Purkinje cell (primary cell): ENCODE results near the gene MYL2. TPM values are rescaled to one million over a fixed set of nuclear protein-coding genes. Genes with fewer than 3 reads are reported as not detected.

Experiments
- polyA plus RNA-seq: library from polyadenylated mRNA; unstranded; fragments of >200 nt; fragmentation: Nextera tagmentation; gene quantifications from 2 replicates; pipeline ENCODE4 v1.2.1, GENCODE V29; 2014

The MYL2 gene
- not detected in 2 replicates for polyA plus RNA-seq

GRCh38 chr12:110920324-110920910 lies at the start of gene MYL2:
Gene MYL2, minus strand, starts transcription at chr12:110920579. Its CDS starts 50 bp downstream, at chr12:110920529.

Other genes with a start within 250 kb of the MYL2 start
- 0.50 and 1.2 TPM in 2 replicates for gene HVCN1, start 231.5 kb downstream of the MYL2 start, polyA plus RNA-seq
- 43.1 and 59.7 TPM in 2 replicates for gene PPP1CC, start 177.7 kb downstream of the MYL2 start, polyA plus RNA-seq
- gene CCDC63, start 73.6 kb downstream of the MYL2 start, polyA plus RNA-seq = not detected in 2 replicates
- 7.3 and 8.3 TPM in 2 replicates for gene CUX2, start 113.6 kb upstream of the MYL2 start, polyA plus RNA-seq